ENCODE measurements around the gene NSD2.

- no peak for TF ChIP-seq POLR2A (IDR thresholded peaks at IDR 0.05)
- TF ChIP-seq, protein P1, sequence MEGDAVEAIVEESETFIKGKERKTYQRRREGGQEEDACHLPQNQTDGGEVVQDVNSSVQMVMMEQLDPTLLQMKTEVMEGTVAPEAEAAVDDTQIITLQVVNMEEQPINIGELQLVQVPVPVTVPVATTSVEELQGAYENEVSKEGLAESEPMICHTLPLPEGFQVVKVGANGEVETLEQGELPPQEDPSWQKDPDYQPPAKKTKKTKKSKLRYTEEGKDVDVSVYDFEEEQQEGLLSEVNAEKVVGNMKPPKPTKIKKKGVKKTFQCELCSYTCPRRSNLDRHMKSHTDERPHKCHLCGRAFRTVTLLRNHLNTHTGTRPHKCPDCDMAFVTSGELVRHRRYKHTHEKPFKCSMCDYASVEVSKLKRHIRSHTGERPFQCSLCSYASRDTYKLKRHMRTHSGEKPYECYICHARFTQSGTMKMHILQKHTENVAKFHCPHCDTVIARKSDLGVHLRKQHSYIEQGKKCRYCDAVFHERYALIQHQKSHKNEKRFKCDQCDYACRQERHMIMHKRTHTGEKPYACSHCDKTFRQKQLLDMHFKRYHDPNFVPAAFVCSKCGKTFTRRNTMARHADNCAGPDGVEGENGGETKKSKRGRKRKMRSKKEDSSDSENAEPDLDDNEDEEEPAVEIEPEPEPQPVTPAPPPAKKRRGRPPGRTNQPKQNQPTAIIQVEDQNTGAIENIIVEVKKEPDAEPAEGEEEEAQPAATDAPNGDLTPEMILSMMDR (IDR thresholded peaks at IDR 0.05): no peak
Observed at GRCh38 chr4:1958276-1959103, 87.3 kb downstream of the NSD2 start.

All from Peyer's patch (tissue), 4 donors.